Kidney (tissue), 11 donors: Measurements from ENCODE around the gene ANXA8. TPM values are rescaled to one million over a fixed set of nuclear protein-coding genes. Genes with fewer than 3 reads are reported as not detected.
"Not testable (repeated sequence)": the region's sequence is repeated elsewhere in the genome, so short reads cannot be mapped to it uniquely, and the experiment has no call there.

Experiments
- DNase-seq, 5 donors: peaks; one replicate each; pipeline ENCODE4 v3.0.0-alpha.2; 2013 to 2020
- FAIRE-seq: peaks from 2 replicates; lab custom pipeline; 2012; peaks lifted over from hg19 to GRCh38; lab: Jason Lieb, UNC
- H3K27ac ChIP-seq, 2 donors: one replicate each; pipeline ENCODE4 v1.7.0; 2013; ENCODE audit warnings: low read depth in 2 of 2, low read length in 2 of 2, inconsistent platforms in 1 of 2
- H3K27me3 ChIP-seq: one replicate; pipeline ENCODE4 v1.7.1; 2013; ENCODE audit warnings: low read length, inconsistent platforms; ENCODE audit not compliant: control insufficient read depth, insufficient read depth
- H3K36me3 ChIP-seq, 3 donors: one replicate each; pipeline versions ENCODE4 v1.7.0 to v1.7.1; 2013; ENCODE audit warnings: low read length in 3 of 3, control low read depth in 1 of 3, inconsistent platforms in 1 of 3; ENCODE audit not compliant: insufficient read depth in 3 of 3, control insufficient read depth in 2 of 3
- H3K4me1 ChIP-seq, 3 donors: one replicate each; pipeline versions ENCODE4 v1.7.0 to v1.7.1; 2013; ENCODE audit warnings: low read length in 3 of 3, inconsistent platforms in 1 of 3, low read depth in 1 of 3; ENCODE audit not compliant: control insufficient read depth in 2 of 3, insufficient read depth in 2 of 3
- H3K4me3 ChIP-seq, 3 donors: one replicate each; pipeline versions ENCODE4 v1.7.0 to v1.8.1; 2013; ENCODE audit warnings: low read length in 3 of 3, control low read depth in 1 of 3, inconsistent platforms in 1 of 3
- H3K9ac ChIP-seq, 3 donors: one replicate each; pipeline versions ENCODE4 v1.7.0 to v1.7.1; 2013; ENCODE audit warnings: low read length in 3 of 3, control low read depth in 1 of 3, inconsistent platforms in 1 of 3
- H3K9me3 ChIP-seq, 3 donors: one replicate each; pipeline versions ENCODE4 v1.7.0 to v1.7.1; 2013; ENCODE audit warnings: low read length in 3 of 3, control low read depth in 1 of 3, inconsistent platforms in 1 of 3; ENCODE audit not compliant: control insufficient read depth in 2 of 3, insufficient read depth in 1 of 3
- intact Hi-C: fragments of 100-400 bp; cut with DNase I; formaldehyde crosslinking; loops from one replicate; pipeline ENCODE4 v1.11.1; 2022
- polyA plus RNA-seq: library from polyadenylated mRNA; stranded (reverse); fragments of 350-450 nt; fragmentation: Illumina TruSeq; extraction: RNeasy Lipid Tissue Mini Kit (QIAGEN cat#74804); gene quantifications from one replicate; pipeline ENCODE4 v1.2.3, GENCODE V29; 2014; ENCODE audit warnings: low read depth, low replicate concordance; ENCODE audit not compliant: insufficient read depth
- total RNA-seq: library from RNA; stranded (reverse); fragmentation: NEBNext Ultra II Directional; extraction: Animal tissue kit (Norgen Biotek cat#: 25700); gene quantifications from one replicate; pipeline ENCODE4 v1.2.1, GENCODE V29; 2021
- donor health status: control.
- donor health status: control.
- donor health status: DM: yes; HTN: yes; CAD: no.
- donor health status: Normal renal cell carcinoma (clear cell type).

Gene ANXA8
- total and polyA plus RNA-seq, 2 donors from 2014 or later = 0.16 TPM; not detected in 1

DNA sequence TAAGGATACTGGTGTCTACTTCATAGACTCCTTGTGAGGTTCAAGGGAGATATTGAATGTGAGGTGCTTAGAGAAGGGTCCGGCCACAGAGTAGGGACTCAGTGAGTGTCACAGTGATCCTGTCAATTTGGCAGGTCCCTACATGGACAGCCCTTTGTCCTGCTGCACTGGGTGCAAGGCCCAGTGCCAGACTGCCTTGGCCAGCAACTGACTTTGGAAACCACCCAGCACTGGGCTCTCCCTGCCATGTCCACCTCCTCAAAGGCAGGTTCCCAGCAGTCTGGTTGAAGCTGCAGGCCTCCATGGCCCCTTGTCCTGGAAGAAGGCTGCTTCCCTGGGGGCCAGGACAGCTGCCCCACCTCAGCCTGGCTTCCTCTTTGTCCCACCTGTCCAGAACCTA is 1.5 kb downstream of the ANXA8 start:
- DNase-seq, H3K9ac ChIP-seq, FAIRE-seq, intact Hi-C loops, H3K9me3 ChIP-seq, H3K27ac ChIP-seq, H3K4me1 ChIP-seq, H3K4me3 ChIP-seq, H3K36me3 ChIP-seq, H3K27me3 ChIP-seq: not testable (repeated sequence)

DNA sequence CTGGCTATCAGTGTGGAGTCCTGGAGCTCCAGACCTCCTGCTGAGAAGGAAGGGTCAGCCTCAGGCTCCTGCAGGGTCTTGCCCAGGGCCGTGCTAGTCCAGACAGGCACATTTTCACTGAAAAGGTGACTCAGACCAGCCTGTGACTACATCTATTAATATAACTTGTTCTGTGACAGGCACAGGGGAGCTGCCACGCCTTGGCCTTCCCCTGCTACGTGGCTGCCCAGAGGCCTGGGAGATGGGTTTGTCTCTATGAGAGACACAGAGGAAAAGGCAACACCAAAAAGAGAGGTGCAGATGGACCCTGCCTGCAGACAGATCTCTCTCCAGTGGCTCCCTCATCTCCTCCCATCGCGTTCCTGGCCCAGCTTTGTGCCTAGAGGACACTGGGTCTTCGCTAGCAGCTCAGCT is 2.1 kb downstream of the ANXA8 start:
- H3K4me3 ChIP-seq, intact Hi-C loops, H3K9ac ChIP-seq, H3K27me3 ChIP-seq, H3K4me1 ChIP-seq, DNase-seq, H3K36me3 ChIP-seq, H3K9me3 ChIP-seq, FAIRE-seq, H3K27ac ChIP-seq: not testable (repeated sequence)

DNA sequence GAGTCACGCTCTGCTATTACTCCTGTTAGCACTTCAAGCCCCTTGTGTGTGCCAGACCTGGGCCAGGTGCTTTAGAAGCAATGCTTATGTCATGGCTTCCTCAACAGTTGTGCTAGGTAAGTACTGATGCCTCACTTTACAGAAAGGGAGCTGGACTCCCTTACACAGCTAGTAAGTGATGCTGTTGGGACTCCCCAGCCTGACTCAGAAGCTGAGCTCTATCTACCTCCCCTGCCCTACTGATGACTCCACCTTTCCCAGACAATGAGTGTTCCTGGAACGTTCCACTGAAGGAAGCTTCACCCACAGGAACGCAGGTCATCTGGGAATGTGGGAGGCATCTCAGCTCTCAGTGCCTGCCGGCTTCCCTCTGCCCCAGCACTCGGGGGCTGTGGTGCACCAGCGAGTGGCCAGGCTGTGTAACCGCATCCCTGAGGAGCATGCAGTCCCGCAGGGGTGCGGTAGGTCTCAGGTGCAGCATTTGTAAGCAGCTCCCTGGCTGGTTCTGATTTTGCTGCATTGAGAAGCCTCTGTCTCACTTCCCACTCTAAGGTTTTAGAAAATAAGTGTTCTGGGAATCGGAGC is 2.6 kb downstream of the ANXA8 start:
- H3K9ac ChIP-seq, H3K4me3 ChIP-seq, H3K9me3 ChIP-seq, FAIRE-seq, H3K36me3 ChIP-seq, H3K27ac ChIP-seq, H3K4me1 ChIP-seq, intact Hi-C loops, H3K27me3 ChIP-seq: not testable (repeated sequence)
- peak in 1 of 5 donors; percentile 26 for DNase-seq

DNA sequence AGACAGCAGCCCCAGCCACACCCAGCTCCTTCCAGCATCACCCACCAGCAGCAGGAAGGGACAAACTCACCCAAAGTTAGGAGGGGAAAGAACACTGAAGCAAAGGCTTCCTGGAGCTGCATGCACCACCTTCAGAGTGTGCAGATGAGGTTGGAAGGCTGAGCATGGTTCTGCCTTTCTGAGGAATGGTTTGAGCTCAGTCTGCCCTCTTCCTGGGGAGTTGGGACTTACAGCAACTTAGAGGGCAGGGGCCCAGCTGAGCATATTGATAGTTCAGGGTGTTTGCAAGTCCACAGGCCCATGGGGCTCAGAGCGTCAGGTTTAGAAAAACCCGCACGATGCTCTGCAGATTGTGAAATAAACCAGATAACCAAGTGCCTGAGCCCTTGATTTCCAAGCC is 3.8 kb downstream of the ANXA8 start:
- FAIRE-seq, intact Hi-C loops, H3K9me3 ChIP-seq, DNase-seq, H3K36me3 ChIP-seq, H3K27me3 ChIP-seq, H3K4me3 ChIP-seq, H3K9ac ChIP-seq, H3K4me1 ChIP-seq, H3K27ac ChIP-seq: not testable (repeated sequence)

DNA sequence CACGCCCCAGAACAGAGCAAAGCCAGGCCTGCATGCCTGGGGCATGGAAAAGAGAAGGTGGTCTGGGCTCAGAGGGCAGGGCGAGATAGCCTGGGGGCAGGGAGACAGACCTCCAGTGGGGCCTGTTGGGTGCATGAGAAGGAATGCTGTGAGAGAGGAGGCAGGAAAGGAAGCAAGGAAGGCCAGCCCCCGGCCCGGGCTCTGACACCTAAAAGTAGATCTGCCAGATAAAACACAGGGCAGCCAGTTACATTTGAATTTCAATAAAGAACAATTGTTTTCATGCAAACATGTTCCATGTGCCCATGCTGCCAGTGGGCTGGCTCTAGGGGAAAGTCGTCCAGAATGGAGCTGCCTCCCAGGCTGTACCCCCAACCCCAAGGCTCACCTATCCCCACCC is 5.8 kb downstream of the ANXA8 start:
- H3K9ac ChIP-seq, H3K36me3 ChIP-seq, H3K4me1 ChIP-seq, H3K4me3 ChIP-seq, H3K27me3 ChIP-seq, H3K9me3 ChIP-seq, H3K27ac ChIP-seq, FAIRE-seq, intact Hi-C loops: not testable (repeated sequence)
- DNase-seq = peak in 1 of 5 donors; percentile 18

DNA sequence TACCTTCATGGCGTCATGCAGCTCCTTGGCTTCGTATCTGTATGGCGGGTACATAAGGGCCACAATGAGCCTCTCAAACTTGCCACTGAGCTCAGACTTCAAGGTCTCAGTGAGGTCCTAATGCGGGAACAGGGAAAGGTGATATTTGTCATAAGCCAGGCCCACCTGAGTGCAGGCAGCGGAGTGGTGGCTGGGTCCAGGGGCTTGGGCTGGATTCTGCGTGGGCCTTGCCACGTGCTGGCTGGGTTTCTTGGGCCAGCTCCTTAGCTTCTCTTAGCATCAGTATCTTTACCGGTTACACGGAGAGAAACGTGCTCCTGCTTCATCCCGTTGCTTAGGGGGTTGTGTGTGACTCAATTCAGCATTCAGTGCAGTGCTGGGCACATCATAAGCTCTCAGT is 6.8 kb downstream of the ANXA8 start:
- H3K9me3 ChIP-seq, H3K27me3 ChIP-seq, H3K36me3 ChIP-seq, H3K9ac ChIP-seq, intact Hi-C loops, H3K4me3 ChIP-seq, FAIRE-seq, H3K27ac ChIP-seq, H3K4me1 ChIP-seq: not testable (repeated sequence)
- peak in 1 of 5 donors; percentile 23 for DNase-seq

DNA sequence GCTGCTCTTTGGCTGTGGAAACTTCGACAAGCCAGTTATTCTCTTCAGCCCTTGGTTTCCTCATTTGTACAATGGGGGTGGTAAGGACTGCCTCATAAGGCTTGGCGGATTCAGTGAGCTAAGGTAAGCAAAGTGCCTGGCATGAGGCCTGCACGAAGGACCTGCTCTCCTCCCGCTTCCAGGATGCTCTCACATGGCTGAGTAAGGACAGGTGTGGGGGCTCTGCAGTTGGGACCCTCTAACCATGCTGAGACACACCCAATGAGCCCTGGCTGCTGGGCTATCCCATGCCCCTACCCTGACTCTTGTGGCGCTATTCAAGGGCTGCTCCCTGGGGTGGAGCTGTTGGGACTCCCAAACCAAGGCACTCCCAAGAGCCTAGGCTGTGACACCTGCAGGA is 8.8 kb downstream of the ANXA8 start:
- H3K36me3 ChIP-seq, H3K4me3 ChIP-seq, intact Hi-C loops, H3K4me1 ChIP-seq, H3K9ac ChIP-seq, H3K27me3 ChIP-seq, H3K9me3 ChIP-seq, FAIRE-seq, H3K27ac ChIP-seq: not testable (repeated sequence)
- DNase-seq = peak in 1 of 5 donors; percentile 63

DNA sequence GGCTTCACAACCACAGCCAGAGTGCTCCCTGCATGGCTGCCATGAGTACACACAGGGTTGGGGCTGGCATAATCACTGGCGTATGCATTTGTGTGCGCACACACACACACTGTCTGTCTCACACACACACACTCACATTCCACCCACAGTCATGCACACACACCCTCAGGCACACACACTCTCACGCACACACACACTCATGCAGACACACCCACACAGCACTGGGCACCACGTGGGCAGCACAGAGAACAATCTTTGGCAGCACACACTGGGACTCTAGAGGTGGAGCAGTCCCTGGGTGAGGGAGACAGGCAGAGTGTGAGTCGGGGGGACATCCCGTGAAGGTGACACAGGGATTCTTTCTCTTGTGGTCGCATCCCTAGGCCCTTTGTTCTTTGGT is 10.4 kb downstream of the ANXA8 start:
- H3K4me3 ChIP-seq, H3K27ac ChIP-seq, DNase-seq, H3K9ac ChIP-seq, H3K9me3 ChIP-seq, H3K4me1 ChIP-seq, H3K27me3 ChIP-seq, H3K36me3 ChIP-seq, FAIRE-seq, intact Hi-C loops: not testable (repeated sequence)
